Activated naive CD8-positive, alpha-beta T cell treated with anti-CD3 and anti-CD28 coated beads, Interleukin-2, amount 10 ng/mL, durations not matched to agents 7 days and 5 days (primary cell): ENCODE measurements around the gene TSPEAR. TPM values are rescaled to one million over a fixed set of nuclear protein-coding genes. Genes with fewer than 3 reads are reported as not detected.

Source experiments
- ATAC-seq: fragments of 150-1000 bp; cut with Tn5 transposase; one replicate; pipeline ENCODE4 v1.10.0; 2021; ENCODE audit warnings: low read depth, moderate library complexity
- POLR2A ChIA-PET: fragments of 350-600 bp; sonication (Branson Sonifier 250); formaldehyde crosslinking; loops from one replicate; lab custom pipeline; 2021; ENCODE audit warnings: antibody characterized with exemption; lab: Charles Lee
- DNase-seq: peaks from one replicate; pipeline ENCODE4 v3.0.0; 2021
- H3K27ac Mint-ChIP-seq: one replicate; pipeline ENCODE4 v1.8.0; 2022; ENCODE audit warnings: mild to moderate bottlenecking, mixed read lengths
- H3K27me3 Mint-ChIP-seq: one replicate; pipeline ENCODE4 v1.8.0; 2022; ENCODE audit warnings: mild to moderate bottlenecking, moderate library complexity, mixed read lengths
- H3K36me3 Mint-ChIP-seq: one replicate; pipeline ENCODE4 v1.8.0; 2021; ENCODE audit warnings: mild to moderate bottlenecking, mixed read lengths
- H3K4me1 Mint-ChIP-seq: one replicate; pipeline ENCODE4 v1.8.0; 2021; ENCODE audit warnings: mixed read lengths
- H3K4me3 Mint-ChIP-seq: one replicate; pipeline ENCODE4 v1.8.0; 2022; ENCODE audit warnings: mild to moderate bottlenecking, moderate library complexity, mixed read lengths
- H3K9me3 Mint-ChIP-seq: one replicate; pipeline ENCODE4 v1.8.0; 2021; ENCODE audit warnings: mixed read lengths
- total RNA-seq, 2 experiments: library from RNA; stranded (reverse); gene quantifications; one replicate each; pipeline ENCODE4 v1.2.3, GENCODE V29; 2021

The TSPEAR gene
- total RNA-seq: not detected

DNA sequence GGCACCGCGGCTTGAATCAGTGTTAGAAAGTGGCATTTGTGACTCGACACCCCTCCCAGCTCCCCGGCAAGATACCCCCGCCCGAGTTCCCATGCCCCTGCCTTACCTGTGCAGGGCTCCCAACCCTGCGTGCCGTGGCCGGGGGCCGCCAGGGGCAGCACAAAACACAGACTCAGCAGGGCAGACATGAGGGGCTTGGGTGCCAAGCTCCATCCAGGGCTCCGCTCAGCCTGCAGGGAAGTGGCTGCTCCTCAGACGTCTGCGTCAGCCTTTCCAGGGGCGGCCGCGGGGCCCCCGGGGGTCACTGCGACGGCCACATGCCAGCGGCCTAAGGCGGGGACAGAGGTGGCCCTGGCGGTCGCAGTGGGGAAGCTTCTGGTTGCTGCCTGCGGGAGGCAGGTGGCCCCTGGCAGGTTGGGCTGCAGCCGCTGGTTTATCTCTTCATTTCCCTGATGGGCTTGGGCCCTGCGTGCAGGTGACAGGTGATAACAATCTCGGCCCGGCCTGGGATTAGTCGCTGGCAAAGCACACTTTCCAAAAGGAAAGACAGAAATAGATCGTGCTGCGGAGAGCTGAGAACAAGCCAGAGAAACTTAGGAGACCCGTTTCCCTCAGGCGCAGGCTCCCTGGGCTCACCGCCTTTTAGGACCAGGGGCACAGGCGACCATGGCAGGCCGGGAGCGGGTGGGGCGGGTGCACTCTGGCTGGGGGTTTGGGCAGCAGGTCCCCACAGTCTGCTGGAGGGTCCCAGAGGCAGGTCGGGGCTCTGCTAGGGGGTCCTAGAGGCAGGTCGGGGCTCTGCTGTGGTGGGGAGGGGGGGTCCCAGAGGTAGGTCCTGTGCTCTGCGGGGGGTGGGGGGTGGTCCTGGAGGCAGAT is at the start of gene TSPEAR:
TSS of gene TSPEAR (minus strand) at position 246 of the 876 bp plus-strand sequence. CDS start at position 188, 58 bp downstream.
- H3K4me1 Mint-ChIP-seq: peaks cover 11% of the 10 kb centered on the region

DNA sequence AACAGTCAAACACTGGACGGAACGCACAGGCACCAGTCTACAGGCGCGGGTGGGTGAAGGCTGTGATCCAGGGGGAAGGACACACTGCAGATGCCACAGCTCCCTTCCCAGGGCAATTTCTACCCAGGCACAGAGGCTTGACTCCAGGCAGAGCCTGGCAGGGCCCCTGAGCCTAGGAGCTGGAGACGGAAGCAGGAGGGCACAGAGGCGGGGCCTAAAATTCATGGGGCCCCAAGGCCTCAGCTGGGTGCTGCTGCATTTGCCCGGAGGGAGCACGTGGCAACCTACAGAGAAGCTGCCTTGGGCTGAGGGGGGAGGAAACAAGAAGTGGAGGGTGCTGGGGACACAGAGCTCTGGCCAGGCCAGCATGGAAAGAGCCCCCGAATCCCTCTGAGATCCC is 49.0 kb upstream of the TSPEAR start:
- DNase-seq (no peak), ATAC-seq (no peak)
- peaks cover 7% of the 10 kb centered on the region for H3K4me1 Mint-ChIP-seq
- POLR2A ChIA-PET: no interaction called here
- no peak overlapping the region for H3K27ac Mint-ChIP-seq
- H3K9me3 Mint-ChIP-seq: no peaks in the 10 kb centered on the region
- H3K27me3 Mint-ChIP-seq: no peaks in the 10 kb centered on the region
- H3K36me3 Mint-ChIP-seq: no peaks in the 10 kb centered on the region
- H3K4me3 Mint-ChIP-seq: no peak overlapping the region

More for the DNA sequence above, at the start of gene TSPEAR:
- H3K4me3 Mint-ChIP-seq: peak within 1 kb of the TSS; percentile 8
- DNase-seq: no peak
- H3K9me3 Mint-ChIP-seq: no peaks in the 10 kb centered on the region
- peaks cover 82% of the 10 kb centered on the region for H3K27me3 Mint-ChIP-seq
- no peak within 1 kb of the TSS for H3K27ac Mint-ChIP-seq
- POLR2A ChIA-PET: no interaction called here
- ATAC-seq: no peak
- H3K36me3 Mint-ChIP-seq: no peaks in the 10 kb centered on the region

DNA sequence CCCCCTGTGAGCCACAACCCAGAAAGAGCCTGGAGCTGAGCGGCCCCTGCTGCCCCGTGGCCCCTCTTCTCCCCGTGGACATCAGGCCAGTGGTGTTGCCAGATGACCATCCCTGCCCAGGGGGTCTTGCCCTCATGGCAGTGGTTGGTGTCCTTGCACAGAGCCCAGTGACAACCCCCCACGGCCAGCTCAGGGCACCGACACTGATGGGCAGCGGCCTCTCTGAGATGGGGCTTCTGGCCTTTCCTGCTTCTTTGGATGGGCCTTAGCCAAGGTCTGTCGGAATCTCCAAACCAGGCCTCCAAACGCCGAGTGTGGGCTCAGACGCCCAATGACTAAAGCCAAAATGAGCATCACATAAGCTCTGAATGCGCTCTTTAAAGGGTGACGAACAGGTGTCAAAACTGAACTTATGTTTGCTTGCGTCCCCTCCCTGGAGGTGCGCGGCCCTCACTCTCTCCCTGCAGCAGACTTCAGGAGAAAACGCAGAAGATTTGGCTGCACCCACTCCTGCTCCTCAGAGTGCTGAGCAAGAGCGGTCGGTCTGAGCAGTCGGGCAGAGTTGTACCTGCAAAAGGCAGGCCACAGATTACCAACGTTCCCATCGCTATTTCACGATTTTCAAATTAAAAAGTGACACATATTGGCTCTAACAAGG is 48.4 kb upstream of the TSPEAR start:
- Mint-ChIP-seq H3K9me3 (no peaks in the 10 kb centered on the region), H3K27ac (no peak overlapping the region), H3K4me1 (peaks cover 2% of the 10 kb centered on the region), H3K27me3 (no peaks in the 10 kb centered on the region), H3K36me3 (no peaks in the 10 kb centered on the region), H3K4me3 (no peak overlapping the region)
- DNase-seq (no peak), ATAC-seq (no peak)
- POLR2A ChIA-PET: no interaction called here

DNA sequence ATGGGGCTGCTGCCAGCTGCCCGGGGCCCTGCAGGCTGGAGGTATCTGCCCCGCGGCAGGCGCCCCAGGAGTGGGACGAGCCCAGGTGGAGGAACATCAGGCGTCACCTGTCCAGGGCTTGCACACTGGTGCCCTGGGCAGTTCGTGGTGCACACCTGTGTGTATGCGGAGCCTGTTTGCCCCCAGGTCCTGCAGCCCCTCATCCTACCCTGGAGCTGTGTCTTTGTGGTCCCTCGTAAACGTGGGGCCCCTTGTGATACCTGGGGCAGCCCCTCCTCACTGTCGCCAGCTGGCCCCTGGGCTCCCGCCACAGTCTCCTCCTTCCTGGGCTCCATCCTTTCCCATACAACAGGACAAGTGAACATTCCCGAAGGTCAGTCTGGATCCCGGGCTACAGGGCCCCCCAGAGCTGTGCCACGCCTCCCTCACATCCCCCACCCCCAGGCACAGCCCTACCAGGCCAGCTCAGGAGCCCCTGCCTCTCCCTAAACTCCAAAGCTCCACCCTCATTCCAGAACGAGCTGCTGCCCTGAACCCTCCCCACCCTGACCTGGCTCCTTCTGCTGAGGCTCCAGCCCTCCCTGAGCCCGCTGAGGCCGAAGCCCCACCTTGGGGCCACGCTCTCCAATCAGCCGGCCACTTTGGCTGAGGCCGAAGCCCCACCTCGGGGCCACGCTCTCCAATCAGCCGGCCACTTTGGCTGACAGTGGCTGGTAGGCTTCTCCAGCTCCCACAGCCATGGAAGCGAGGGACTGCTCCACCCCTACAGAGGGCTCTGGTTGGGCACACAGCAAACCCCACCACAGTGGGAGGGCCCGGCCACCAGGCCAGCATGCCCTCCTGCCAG is 47.6 kb upstream of the TSPEAR start:
- peaks cover 2% of the 10 kb centered on the region for H3K4me1 Mint-ChIP-seq
- POLR2A ChIA-PET: no interaction called here

DNA sequence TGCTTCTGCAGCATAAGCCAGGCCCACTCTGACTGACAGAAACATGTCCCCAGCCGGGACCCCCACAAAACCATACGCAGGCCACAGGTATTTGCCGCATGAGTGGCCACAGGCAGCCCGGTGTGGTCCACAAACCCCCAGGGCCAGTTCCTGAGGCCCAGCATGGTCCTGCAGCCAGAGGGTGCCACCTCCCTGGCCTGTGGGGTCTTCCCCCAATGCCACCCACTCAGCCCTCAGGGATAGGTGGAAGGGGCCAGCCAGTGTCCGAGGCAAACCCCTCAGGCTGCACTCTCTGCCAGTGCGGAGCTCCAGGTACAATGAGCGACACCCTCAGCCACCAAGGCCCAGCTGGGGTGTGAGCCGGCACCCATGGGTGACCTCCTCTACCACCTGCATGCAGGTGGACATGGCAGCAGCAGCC is 46.8 kb upstream of the TSPEAR start:
- H3K9me3 Mint-ChIP-seq: no peaks in the 10 kb centered on the region
- no peaks in the 10 kb centered on the region for H3K36me3 Mint-ChIP-seq
- DNase-seq: no peak
- no peak overlapping the region for H3K27ac Mint-ChIP-seq
- H3K4me3 Mint-ChIP-seq: no peak overlapping the region
- H3K4me1 Mint-ChIP-seq: peaks cover 2% of the 10 kb centered on the region
- no peaks in the 10 kb centered on the region for H3K27me3 Mint-ChIP-seq
- POLR2A ChIA-PET: interaction anchor here (0.6 kb wide), 1 partner anchor 1099 kb away, joined by 3 read pairs; the partner anchor contains the start of genes HSF2BP and RRP1B
- ATAC-seq: no peak

More for the DNA sequence above, 47.6 kb upstream of the TSPEAR start:
- H3K27me3 Mint-ChIP-seq: no peaks in the 10 kb centered on the region
- no peak overlapping the region for H3K4me3 Mint-ChIP-seq
- ATAC-seq (no peak), DNase-seq (no peak)
- no peak overlapping the region for H3K27ac Mint-ChIP-seq
- no peaks in the 10 kb centered on the region for H3K36me3 Mint-ChIP-seq
- H3K9me3 Mint-ChIP-seq: no peaks in the 10 kb centered on the region

DNA sequence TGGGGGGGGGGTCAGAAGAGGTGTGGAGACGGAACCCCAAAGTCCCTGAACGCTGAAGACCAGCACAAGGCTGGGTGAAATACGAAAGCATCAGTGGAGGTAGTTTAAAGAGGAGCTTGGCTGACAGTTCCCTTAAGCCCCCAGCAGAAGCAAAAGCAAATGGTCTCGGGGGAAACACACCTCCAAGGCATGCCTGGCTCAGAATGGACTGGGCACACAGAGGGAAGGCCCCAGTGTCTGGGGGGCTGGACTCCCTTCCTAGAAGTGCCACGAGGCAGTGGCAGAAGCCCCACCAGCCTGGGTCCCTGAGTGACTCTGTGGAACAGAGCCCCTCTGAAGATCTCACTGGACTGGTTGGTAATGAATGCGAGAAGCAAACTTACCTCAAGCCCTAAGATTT is 46.4 kb upstream of the TSPEAR start:
- ATAC-seq (no peak), DNase-seq (no peak)
- H3K36me3 Mint-ChIP-seq: no peaks in the 10 kb centered on the region
- H3K4me3 Mint-ChIP-seq: no peak overlapping the region
- no peaks in the 10 kb centered on the region for H3K27me3 Mint-ChIP-seq
- POLR2A ChIA-PET: interaction anchor here (0.6 kb wide), 1 partner anchor 1099 kb away, joined by 3 read pairs; the partner anchor contains the start of genes HSF2BP and RRP1B
- no peak overlapping the region for H3K27ac Mint-ChIP-seq
- no peaks in the 10 kb centered on the region for H3K9me3 Mint-ChIP-seq
- H3K4me1 Mint-ChIP-seq: peaks cover 2% of the 10 kb centered on the region

DNA sequence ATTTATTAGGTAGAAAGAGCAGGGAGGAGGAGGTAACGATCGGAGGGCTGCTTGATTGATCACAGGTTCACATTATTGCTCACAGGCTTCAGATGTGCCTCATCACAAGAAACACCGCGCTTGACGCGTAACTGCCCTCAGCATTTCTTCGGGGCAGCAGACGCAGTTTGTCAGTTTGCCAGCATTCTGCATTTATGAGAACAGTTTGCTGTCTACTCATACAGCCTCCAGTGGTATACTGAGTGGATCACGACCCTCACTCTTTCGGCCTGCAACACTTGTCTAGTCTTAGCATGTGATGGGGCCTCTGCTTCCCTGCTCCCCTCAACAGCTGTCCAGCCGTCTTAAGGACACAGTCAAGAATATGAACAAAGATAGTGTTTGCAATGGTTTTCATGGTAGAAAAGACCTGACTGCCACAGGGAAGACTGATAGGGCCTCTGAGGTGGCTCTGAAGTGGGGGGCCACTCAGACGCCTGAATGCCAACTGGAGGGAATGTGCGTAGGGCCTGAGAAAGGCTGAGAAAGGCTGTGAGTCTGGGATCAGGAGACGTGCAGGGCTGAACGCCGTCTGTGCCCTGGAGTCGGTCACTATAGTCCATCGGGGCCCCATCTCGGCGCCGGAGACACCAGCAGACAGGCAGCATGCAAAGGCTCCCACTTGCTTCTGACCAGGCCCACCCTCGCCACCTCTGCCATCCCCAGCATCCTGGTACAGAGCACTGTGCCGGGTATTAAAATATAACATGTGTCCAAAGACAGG is 45.2 kb upstream of the TSPEAR start:
- POLR2A ChIA-PET: no interaction called here
- no peak for DNase-seq
- no peaks in the 10 kb centered on the region for H3K9me3 Mint-ChIP-seq
- no peak overlapping the region for H3K27ac Mint-ChIP-seq
- peaks cover 2% of the 10 kb centered on the region for H3K4me1 Mint-ChIP-seq
- H3K4me3 Mint-ChIP-seq: no peak overlapping the region
- no peaks in the 10 kb centered on the region for H3K27me3 Mint-ChIP-seq
- no peaks in the 10 kb centered on the region for H3K36me3 Mint-ChIP-seq
- no peak for ATAC-seq

DNA sequence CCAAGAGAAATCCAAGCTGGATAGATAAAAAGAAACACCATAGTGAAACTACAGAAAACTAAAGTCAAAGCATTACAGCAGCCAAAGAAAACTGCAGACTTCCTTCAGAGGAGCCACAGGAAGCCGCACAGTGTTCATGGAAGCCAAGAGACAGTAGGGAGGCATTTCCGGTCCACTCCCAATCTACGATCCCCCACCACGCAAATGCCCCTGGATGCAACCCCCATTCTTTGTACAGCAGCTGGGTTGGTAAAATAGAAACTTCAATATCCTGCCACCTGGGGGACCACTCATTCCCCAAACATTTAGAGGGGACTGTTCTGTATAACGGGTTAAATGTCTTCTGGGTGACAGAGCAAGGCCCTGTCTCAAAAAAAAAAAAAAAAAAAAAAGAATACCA is 43.9 kb upstream of the TSPEAR start:
- DNase-seq: no peak
- H3K27me3 Mint-ChIP-seq: peaks cover 5% of the 10 kb centered on the region
- ATAC-seq: no peak
- no peak overlapping the region for H3K27ac Mint-ChIP-seq
- no peak overlapping the region for H3K4me3 Mint-ChIP-seq
- POLR2A ChIA-PET: no interaction called here
- H3K9me3 Mint-ChIP-seq: no peaks in the 10 kb centered on the region
- no peaks in the 10 kb centered on the region for H3K36me3 Mint-ChIP-seq
- no peaks in the 10 kb centered on the region for H3K4me1 Mint-ChIP-seq

DNA sequence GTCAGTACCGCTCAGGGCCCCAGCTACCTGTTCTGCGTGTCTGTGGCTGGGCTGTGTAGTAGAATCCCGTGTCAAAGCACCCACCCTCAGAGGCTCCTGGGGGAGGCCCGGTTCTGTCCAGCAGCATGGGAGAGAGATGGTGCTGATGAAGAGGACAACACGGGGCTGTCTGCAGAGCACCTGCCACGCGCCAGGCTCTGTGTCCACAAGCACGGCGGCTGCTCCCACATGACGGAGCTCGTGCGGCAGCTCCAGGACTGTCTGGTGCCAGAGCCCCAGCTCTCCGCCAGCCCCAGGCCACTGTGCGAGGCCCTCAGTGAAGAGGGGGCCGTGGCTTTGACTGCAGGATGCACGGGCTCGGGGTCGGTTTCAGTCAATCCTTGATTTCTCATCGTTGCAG is 42.0 kb upstream of the TSPEAR start:
- ATAC-seq: no peak
- H3K27me3 Mint-ChIP-seq: peaks cover 11% of the 10 kb centered on the region
- H3K27ac Mint-ChIP-seq: no peak overlapping the region
- POLR2A ChIA-PET: no interaction called here
- DNase-seq: no peak
- no peaks in the 10 kb centered on the region for H3K9me3 Mint-ChIP-seq
- H3K4me3 Mint-ChIP-seq: no peak overlapping the region
- H3K4me1 Mint-ChIP-seq: no peaks in the 10 kb centered on the region
- H3K36me3 Mint-ChIP-seq: no peaks in the 10 kb centered on the region

DNA sequence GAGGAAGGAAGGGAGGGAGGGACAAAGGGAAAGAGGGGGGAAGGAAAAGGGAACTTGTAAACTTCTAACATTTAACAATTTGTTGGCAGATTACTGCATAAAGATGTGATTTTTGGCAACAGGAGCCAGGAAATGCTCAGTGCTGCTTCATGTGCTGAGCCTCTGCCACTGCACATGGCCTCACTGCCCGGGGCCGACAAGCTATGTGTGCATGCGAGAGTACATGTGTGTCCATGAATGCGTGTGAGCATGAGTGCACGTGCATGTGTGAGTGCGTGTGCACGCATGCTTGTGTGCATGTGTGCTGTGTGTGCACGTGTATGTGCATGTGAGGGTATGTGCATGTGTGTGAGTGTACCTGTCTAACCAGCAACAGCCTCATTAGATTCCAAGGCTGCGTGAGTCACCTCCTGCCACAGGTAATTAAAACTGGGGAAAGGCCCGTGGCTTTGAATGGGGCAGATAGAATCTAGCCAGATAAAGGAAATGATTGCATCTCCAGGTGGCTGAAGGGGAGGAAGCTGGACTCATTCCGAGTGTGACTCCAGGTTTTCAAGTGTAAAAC is 41.4 kb upstream of the TSPEAR start:
- DNase-seq (no peak), ATAC-seq (no peak)

DNA sequence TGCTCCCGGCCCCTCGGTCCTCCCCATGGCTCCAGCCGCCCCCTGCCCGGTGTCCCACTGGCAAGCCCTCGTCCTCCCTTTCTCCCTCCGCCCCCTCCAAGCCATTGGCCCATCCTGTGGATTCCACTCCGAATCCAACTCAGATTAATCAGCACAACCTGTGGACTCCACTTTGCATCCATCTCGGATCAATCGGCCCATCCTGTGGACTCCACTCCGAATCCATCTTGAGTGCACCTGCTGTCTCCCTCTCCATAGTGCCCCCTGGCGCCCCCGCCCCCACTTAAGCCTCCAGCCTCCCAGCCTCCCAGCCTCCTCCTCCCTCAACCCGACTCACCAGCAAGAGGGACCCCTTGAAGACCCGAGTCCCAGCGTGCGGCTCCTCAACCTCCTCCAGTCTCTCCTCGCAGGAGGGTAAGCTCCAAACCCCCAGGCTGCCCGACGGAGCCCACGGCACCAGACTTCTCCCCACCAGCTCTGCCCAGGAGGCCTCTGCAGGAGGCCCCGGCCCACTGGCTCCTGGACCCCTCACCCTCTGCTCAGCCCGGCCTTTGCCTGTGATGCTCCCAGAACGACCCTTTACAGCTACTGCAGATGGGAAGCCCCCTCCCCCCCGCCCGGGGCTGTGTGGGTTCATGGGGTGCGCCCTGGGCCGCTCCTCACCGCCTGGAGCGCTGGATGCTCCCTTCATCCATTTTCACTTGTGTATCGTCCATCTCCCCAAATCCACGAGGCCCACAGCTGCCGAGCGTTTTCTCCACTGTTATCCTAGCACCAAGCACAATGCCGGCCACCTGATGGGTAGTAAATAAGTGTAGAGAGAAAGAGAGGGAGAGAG is 40.6 kb upstream of the TSPEAR start:
- no peaks in the 10 kb centered on the region for H3K4me1 Mint-ChIP-seq
- ATAC-seq (no peak), DNase-seq (no peak)
- no peaks in the 10 kb centered on the region for H3K36me3 Mint-ChIP-seq
- peaks cover 11% of the 10 kb centered on the region for H3K27me3 Mint-ChIP-seq
- H3K9me3 Mint-ChIP-seq: no peaks in the 10 kb centered on the region
- no peak overlapping the region for H3K4me3 Mint-ChIP-seq
- POLR2A ChIA-PET: no interaction called here
- H3K27ac Mint-ChIP-seq: no peak overlapping the region

More for the DNA sequence above, 41.4 kb upstream of the TSPEAR start:
- POLR2A ChIA-PET: no interaction called here
- H3K4me3 Mint-ChIP-seq: no peak overlapping the region
- no peak overlapping the region for H3K27ac Mint-ChIP-seq
- peaks cover 11% of the 10 kb centered on the region for H3K27me3 Mint-ChIP-seq
- no peaks in the 10 kb centered on the region for H3K4me1 Mint-ChIP-seq
- H3K9me3 Mint-ChIP-seq: no peaks in the 10 kb centered on the region
- H3K36me3 Mint-ChIP-seq: no peaks in the 10 kb centered on the region
